NCI-H1930 (cell line): ENCODE data around the gene PFN3.

Experiments used
- DNase-seq, 2 experiments: peaks; one replicate each; lab custom pipeline; 2025; lab: John Stamatoyannopoulos, UW

Gene PFN3

GRCh38 chr5:177359451-177359851 lies 41.0 kb downstream of the PFN3 start:
- DNase-seq = no peak

DNA sequence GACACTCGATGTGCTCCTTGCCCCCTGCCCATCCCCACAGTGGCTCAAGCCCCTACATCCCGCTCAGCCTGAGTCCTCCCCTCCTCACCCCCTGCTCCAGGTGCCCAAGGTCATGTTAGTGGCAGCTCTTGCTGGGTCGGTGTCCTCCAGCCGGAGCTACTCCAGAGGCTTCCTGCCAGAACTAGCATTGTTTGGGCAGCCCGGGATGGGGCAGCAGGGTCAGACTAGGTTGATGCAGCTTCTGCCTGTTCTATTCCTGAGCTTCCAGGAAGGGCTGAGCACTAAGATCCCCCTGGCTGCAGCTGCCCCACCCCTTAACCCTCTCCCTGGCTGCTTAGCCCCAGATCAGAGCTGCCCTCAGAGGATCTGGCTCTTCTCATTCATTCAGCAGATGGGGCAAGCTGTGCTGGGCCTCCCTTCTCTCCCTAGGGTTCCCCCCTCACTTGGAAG lies 42.1 kb downstream of the PFN3 start:
- no peak for DNase-seq

- DNase-seq = no peak
Observed at GRCh38 chr5:177357459-177358351, 42.8 kb downstream of the PFN3 start, which contains the start of gene RGS14. RGS14 (plus strand) TSS chr5:177357924; CDS start chr5:177358025, 101 bp downstream.

- no peak for DNase-seq
Observed at GRCh38 chr5:177357146-177357458, 43.4 kb downstream of the PFN3 start.

DNA sequence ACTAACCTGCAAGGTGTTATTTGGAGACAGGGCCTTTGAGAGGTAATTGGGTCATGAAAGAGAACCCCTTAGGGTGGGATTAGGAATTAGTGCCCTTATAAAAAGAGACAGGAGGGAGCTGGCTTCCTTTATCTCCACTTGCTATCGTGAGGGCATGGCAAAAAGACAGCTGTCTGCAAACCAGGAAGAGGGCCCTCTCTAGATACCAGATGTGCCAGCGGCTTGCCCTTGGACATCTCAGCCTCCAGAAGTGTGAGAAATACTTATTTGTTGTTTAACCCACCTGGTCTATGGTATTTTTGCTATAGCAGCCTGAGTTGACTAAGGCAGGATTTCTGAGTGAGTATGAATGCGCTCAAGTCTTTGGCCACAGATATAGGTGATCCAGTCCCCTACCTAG lies 43.7 kb downstream of the PFN3 start:
- no peak for DNase-seq

- DNase-seq = no peak
Observed at GRCh38 chr5:177355868-177356168, 44.6 kb downstream of the PFN3 start.

DNA sequence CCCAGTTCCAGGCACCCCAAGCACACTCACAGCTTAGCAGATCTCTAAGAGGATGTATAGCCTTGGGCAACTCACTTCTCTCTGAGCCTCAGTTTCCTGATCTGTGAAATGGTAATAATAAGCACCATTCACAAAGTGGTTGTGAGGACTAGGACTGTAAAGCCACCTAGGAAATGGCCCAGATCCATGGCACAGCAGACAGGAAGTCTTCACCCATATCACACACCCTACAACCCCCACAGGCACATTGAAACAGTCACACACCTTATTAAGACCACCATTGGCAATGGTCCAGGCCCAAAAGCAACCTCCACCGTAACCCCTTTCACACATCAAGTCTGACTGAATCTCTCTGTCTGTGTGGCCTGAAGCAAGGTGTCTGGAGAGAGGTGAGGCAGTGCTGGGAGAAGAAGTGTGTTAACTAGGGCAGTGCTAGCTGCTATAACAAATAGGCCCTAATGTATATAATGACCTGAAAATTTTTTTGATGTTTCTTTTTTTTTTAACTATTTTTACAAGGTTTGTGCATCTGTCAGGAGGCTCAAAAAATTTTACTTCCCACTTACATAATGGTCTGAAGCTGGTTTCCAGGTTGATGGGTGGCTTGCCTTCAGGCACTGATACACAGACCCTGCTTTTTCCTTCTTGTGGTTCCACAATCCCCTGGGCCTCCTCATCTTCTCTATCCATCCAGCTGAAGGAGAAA lies 45.1 kb downstream of the PFN3 start:
- no peak for DNase-seq

DNA sequence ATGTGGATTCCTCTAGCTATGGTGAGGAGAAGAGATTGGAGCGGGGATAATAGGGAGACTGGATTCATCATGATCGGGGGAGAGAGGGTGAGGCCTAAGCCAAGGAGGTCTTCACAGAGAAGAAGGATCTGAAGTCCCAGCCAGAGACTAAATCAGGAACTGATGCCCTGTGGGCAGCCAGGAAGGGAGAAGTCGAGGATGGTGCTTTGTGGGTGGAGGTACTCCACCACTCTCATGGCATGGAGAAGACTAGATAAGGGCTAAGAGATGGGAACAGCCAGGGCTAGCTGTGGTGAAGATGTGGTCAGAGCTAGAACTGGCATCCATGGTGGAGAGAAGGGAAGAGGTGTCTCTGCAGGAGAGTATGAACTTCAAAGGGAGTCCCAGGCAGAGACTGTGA lies 45.8 kb downstream of the PFN3 start:
- DNase-seq = no peak

- no peak for DNase-seq
Observed at GRCh38 chr5:177354256-177354655, 46.2 kb downstream of the PFN3 start.

- DNase-seq = no peak
Observed at GRCh38 chr5:177353093-177353492, 47.4 kb downstream of the PFN3 start.

GRCh38 chr5:177351392-177352329 lies 48.8 kb downstream of the PFN3 start, which contains the start of gene LMAN2:
LMAN2 (minus strand) TSS chr5:177351668; CDS start chr5:177351647, 21 bp downstream.
- peak; percentile 76 to 85 for DNase-seq

DNA sequence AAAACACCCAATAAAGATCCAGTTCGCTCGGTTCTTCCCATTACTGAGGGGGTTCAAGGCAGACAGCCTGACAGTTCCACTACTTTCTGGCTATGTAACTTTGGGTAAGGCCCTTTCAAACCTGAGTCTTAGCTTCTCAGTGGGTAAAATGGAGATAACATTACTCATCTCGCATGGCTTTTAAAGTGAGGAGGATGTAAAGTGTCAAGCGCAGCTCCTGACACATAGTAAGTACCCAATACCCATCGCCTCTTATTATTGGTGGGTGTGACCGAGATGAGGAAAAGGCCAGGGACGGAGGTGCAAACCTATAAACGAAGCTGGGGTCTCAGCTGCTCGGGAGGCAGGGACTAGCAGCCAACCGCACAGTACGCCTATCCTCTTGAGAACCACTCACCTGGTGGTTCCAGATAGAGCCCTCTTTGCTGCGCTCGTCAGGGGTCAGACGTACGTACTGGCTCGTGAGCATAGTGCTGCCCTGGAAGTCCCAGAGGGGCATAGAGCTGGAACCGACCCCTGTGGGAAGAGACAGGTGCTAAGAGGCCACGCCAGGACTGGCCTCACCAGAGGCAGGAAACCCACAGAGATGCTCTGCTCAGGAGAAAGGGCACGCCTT lies 49.6 kb downstream of the PFN3 start:
- DNase-seq = no peak
